A549 (cell line): ENCODE data around the gene GABBR2.

ENCODE experiments used
- CTCF ChIP-seq: fragments of >200 bp; sonication (Bioruptor Twin); formaldehyde crosslinking; IDR thresholded peaks from 3 replicates; pipeline ENCODE4 v1.5.1; 2016
- GATA3 ChIP-seq: IDR thresholded peaks from 2 replicates; pipeline ENCODE4 v1.6.1; 2012; ENCODE audit warnings: borderline replicate concordance
- HDAC2 ChIP-seq: fragments of 200-600 bp; sonication (generic); IDR thresholded peaks from 2 replicates; pipeline ENCODE4 v1.6.1; 2016
- HOXA7 ChIP-seq: fragments of 250-450 bp; sonication (Bioruptor Pico); IDR thresholded peaks from 2 replicates; pipeline ENCODE4 v1.5.0; 2020; ENCODE audit warnings: mild to moderate bottlenecking, moderate library complexity

DNA sequence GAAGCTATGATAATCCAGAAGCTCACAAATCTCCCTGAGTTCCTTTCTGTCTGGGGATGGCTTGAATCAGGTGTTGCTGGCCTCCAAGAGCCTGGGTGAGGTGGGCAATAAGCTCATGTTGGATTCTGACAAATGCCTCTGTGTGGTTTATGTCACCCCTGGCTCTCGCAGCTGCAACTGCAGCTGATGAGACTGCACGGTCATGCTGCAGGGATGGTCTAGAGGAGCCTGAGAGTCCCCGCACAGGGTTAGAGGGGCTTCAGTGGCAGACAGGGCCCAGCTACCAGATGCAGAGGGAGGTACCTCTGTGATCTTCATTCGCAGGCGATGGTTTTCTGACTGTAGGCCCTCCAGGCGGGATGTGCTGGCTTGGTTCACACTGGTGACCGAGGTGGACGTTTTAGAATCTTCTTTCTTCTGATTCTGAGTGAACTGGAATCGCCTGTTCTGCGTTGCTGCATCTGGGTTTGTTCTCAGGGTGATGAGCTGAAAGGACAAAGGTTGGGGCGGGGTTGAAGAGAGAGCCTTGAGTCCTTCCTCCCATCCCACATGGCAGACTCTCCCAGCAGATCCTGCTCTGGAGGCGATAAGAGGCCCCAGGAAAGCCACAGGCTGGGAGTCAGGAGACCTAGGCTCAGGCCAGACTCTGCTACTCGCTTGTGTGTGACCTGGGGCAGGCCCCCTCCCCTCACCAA lies 405.6 kb downstream of the GABBR2 start:
- TF ChIP-seq CTCF (no peak), GATA3 (no peak), HDAC2 (no peak), HOXA7 (no peak)
